ENCODE data around the gene TMEM242. TPM values are rescaled to one million over a fixed set of nuclear protein-coding genes. Genes with fewer than 3 reads are reported as not detected.

TMEM242 gene
- total and polyA plus RNA-seq, 2 of the 4 experiments (the other 2 are of a cell fraction), result 2.3 to 4.6 TPM

DNA sequence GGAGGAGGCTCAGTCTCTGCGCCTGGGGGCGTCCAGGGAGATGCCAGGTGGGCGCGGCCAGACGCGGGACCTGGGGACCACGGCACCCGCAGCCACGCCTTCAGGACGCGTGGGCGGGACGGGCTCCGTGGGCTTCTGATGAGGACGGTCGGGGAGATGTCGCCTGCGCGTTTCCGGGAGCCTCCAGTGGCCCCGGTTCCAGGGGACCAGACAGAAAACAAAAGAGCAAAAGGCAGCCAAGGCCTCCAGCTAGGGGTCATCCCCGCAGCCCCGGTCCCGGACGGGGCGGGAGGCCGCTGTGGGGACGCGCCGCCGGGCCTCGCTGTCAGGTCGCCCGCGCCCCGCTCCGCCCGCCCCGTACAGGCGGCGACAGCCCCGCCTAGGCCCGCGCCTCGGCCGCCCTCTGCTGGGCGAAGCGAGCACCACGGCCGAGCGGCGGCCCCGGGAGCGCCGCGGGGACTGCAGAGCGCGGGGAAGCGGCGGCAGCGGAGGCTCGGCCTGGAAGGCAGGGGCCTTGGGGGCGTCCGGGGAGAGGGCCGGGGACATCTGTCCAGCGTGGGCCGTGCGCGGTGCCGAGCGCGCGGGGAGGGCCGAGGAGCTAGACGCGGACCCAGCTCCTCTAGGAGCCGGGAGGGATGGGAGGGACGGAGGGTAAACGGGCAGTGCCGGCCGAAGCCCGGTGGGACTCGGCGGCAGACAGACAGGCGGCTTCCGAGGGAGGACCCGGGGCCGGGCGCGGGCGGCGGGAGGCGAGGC lies 48.7 kb downstream of the TMEM242 start:
- POLR2A ChIA-PET (ENCODE audit: unreplicated experiment), result interaction anchor here (0.5 to 0.6 kb wide), 2 partner anchors 15 to 1168 kb away, joined by 3 to 4 read pairs; no protein-coding TSS in a partner anchor
- Histone ChIP-seq H3K27me3 (ENCODE audit: control insufficient read depth, insufficient read depth, low read length) (no peaks in the 10 kb centered on the region), H3K36me3 (ENCODE audit: control insufficient read depth, insufficient read depth, low read length) (no peaks in the 10 kb centered on the region), H3K14ac (replicated peaks; ENCODE audit: low read depth, low read length) (peak overlapping the region; percentile 96), H3K27ac (ENCODE audit: insufficient read depth, low read length) (peak overlapping the region; percentile 79), H3K18ac (ENCODE audit: low read depth, low read length) (peak overlapping the region; percentile 67; the same call in 1 of the 2 replicates), H3K4me2 (ENCODE audit: low read depth, low read length) (peak overlapping the region; percentile 91), H3K9ac (ENCODE audit: low read depth, low read length) (peak overlapping the region; percentile 77), H4K5ac (ENCODE audit: low read depth, low read length) (peak overlapping the region; percentile 99), H3K23ac (ENCODE audit: low read depth, low read length) (peak overlapping the region; percentile 91), H3K56ac (ENCODE audit: extremely low read depth, insufficient read depth, low read length) (peak overlapping the region; percentile 89), H3K9me3 (ENCODE audit: control insufficient read depth, insufficient read depth, low read length) (no peaks in the 10 kb centered on the region), H3K4me1 (ENCODE audit: control insufficient read depth, insufficient read depth, low read length) (peaks cover 3% of the 10 kb centered on the region), H4K20me1 (ENCODE audit: insufficient read depth, low read length) (no peaks in the 10 kb centered on the region), H2BK5ac (ENCODE audit: low read depth, low read length, poor library complexity, severe bottlenecking) (peak overlapping the region; percentile 78), H2AK9ac (replicated peaks; ENCODE audit: low read depth, low read length, poor library complexity) (peak overlapping the region; percentile 95), H3K4ac (ENCODE audit: low read depth, low read length) (peak overlapping the region; percentile 90), H4K91ac (ENCODE audit: insufficient read depth, low read depth, low read length) (peak overlapping the region; percentile 81), H3K4me3 (ENCODE audit: insufficient read depth, low read depth, low read length) (peak overlapping the region; percentile 90), H2BK120ac (ENCODE audit: low read depth, low read length) (peak overlapping the region; percentile 93), H2AK5ac (ENCODE audit: low read depth, low read length) (no peak overlapping the region), H4K8ac (ENCODE audit: low read depth in 2 of 2, low read length in 2 of 2) (peak overlapping the region; percentile 85 to 99; a peak in 3 of 4 replicates), H3K79me1 (ENCODE audit: low read depth in 1 of 2, low read length in 2 of 2) (peaks cover 0 to 4% of the 10 kb centered on the region in 2 experiments; a peak in 2 of 4 replicates), H3K9me1 (ENCODE audit: insufficient read depth, low read length) (peaks cover 3% of the 10 kb centered on the region; the same call in 1 of the 2 replicates), H2AFZ (replicated peaks; ENCODE audit: low read length, poor library complexity) (peak overlapping the region; percentile 100), H2BK15ac (ENCODE audit: low read depth, low read length) (no peak overlapping the region; the same call in 2 of the 3 replicates), H2BK20ac (ENCODE audit: low read depth, low read length) (0 out of 2 replicates have a peak overlapping the region, but pooled peaks have one; percentile 45)
- CTCF ChIA-PET, result no interaction called here
- BruUV-seq (replicated peaks), result no TSS peak
- DNase-seq (peak; percentile 57), ATAC-seq (ENCODE audit: low read depth) (peak; percentile 99)
- in situ Hi-C loops (cut with MboI; ENCODE audit: low sequenced_read_pairs), result no loop called here
- 1% methylated on average over 46 of the region's 93 CpGs; no CpG with 5 or more reads in 1 of the 2 experiments for WGBS, 2 experiments (ENCODE audit: extremely low coverage in 2 of 2, insufficient read length in 1 of 2)
- dilution Hi-C loops (cut with HindIII; ENCODE audit: low sequenced_read_pairs, unreplicated experiment), result no loop called here
- intact Hi-C loops (cut with micrococcal nuclease), result loop anchor here (1.0 to 10.0 kb wide), 3 partner anchors 240 to 1948 kb away; no protein-coding TSS in a partner anchor
- TF ChIP-seq MAZ (IDR thresholded peaks at IDR 0.05; ENCODE audit: borderline replicate concordance, low read depth, low read length), result peak; percentile 74; the same call in 1 of the 2 replicates
- TF ChIP-seq RAD21 (IDR thresholded peaks at IDR 0.05; ENCODE audit: low read length), result peak; percentile 78
- no peak for TF ChIP-seq BHLHE40 (IDR thresholded peaks at IDR 0.05; ENCODE audit: low read depth, low read length)
- TF ChIP-seq NFE2L2 (IDR thresholded peaks at IDR 0.05; ENCODE audit: low read depth, low read length), result no peak
- TF ChIP-seq, protein P1, sequence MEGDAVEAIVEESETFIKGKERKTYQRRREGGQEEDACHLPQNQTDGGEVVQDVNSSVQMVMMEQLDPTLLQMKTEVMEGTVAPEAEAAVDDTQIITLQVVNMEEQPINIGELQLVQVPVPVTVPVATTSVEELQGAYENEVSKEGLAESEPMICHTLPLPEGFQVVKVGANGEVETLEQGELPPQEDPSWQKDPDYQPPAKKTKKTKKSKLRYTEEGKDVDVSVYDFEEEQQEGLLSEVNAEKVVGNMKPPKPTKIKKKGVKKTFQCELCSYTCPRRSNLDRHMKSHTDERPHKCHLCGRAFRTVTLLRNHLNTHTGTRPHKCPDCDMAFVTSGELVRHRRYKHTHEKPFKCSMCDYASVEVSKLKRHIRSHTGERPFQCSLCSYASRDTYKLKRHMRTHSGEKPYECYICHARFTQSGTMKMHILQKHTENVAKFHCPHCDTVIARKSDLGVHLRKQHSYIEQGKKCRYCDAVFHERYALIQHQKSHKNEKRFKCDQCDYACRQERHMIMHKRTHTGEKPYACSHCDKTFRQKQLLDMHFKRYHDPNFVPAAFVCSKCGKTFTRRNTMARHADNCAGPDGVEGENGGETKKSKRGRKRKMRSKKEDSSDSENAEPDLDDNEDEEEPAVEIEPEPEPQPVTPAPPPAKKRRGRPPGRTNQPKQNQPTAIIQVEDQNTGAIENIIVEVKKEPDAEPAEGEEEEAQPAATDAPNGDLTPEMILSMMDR (conservative IDR thresholded peaks at IDR 0.05; ENCODE audit: low read depth, low read length), result peak; percentile 85
- peak; percentile 74 for TF ChIP-seq SMC3 (IDR thresholded peaks at IDR 0.05; ENCODE audit: low read depth, low read length)
- no peak for TF ChIP-seq CEBPB (IDR thresholded peaks at IDR 0.05; ENCODE audit: low read depth, low read length)
- no peak for TF ChIP-seq FOS (IDR thresholded peaks at IDR 0.05; ENCODE audit: low read depth, low read length)
- TF ChIP-seq, protein P2, sequence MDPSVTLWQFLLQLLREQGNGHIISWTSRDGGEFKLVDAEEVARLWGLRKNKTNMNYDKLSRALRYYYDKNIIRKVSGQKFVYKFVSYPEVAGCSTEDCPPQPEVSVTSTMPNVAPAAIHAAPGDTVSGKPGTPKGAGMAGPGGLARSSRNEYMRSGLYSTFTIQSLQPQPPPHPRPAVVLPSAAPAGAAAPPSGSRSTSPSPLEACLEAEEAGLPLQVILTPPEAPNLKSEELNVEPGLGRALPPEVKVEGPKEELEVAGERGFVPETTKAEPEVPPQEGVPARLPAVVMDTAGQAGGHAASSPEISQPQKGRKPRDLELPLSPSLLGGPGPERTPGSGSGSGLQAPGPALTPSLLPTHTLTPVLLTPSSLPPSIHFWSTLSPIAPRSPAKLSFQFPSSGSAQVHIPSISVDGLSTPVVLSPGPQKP (IDR thresholded peaks at IDR 0.05; ENCODE audit: borderline replicate concordance, low read depth, low read length), result no peak
- no peak for TF ChIP-seq MXI1 (IDR thresholded peaks at IDR 0.05; ENCODE audit: borderline replicate concordance, low read depth, low read length)
- no peak for TF ChIP-seq RFX5 (IDR thresholded peaks at IDR 0.05; ENCODE audit: low read depth, low read length)
- TF ChIP-seq, protein P3, sequence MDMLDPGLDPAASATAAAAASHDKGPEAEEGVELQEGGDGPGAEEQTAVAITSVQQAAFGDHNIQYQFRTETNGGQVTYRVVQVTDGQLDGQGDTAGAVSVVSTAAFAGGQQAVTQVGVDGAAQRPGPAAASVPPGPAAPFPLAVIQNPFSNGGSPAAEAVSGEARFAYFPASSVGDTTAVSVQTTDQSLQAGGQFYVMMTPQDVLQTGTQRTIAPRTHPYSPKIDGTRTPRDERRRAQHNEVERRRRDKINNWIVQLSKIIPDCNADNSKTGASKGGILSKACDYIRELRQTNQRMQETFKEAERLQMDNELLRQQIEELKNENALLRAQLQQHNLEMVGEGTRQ (IDR thresholded peaks at IDR 0.05; ENCODE audit: low read depth, low read length), result peak; percentile 35; the same call in 1 of the 2 replicates
- TF ChIP-seq CHD1 (IDR thresholded peaks at IDR 0.05; ENCODE audit: low read depth, low read length), result no peak
- TF ChIP-seq POLR2A (IDR thresholded peaks at IDR 0.05; ENCODE audit: low read depth, low read length), result peak; percentile 67
